Neural crest cell (in vitro differentiated cells): ENCODE data around the gene KLF1. TPM values are rescaled to one million over a fixed set of nuclear protein-coding genes. Genes with fewer than 3 reads are reported as not detected.

Experiments used
- DNase-seq: peaks from one replicate; pipeline ENCODE4 v3.0.0; 2021; ENCODE audit warnings: low read depth, mixed read lengths, low spot score
- H3K27ac Mint-ChIP-seq: one replicate; pipeline ENCODE4 v1.8.0; 2021; ENCODE audit warnings: mild to moderate bottlenecking, mixed read lengths; ENCODE audit not compliant: unreplicated experiment
- H3K27me3 Mint-ChIP-seq: 2 replicates; pipeline ENCODE4 v1.8.0; 2021; ENCODE audit warnings: low read depth, mild to moderate bottlenecking, mixed read lengths
- H3K36me3 Mint-ChIP-seq: 2 replicates; pipeline ENCODE4 v1.8.0; 2021; ENCODE audit warnings: low read depth, mild to moderate bottlenecking, mixed read lengths
- H3K4me1 Mint-ChIP-seq: 2 replicates; pipeline ENCODE4 v1.8.0; 2021; ENCODE audit warnings: mixed read lengths
- H3K4me3 Mint-ChIP-seq: one replicate; pipeline ENCODE4 v1.8.0; 2021; ENCODE audit warnings: mild to moderate bottlenecking, mixed read lengths
- H3K9me3 Mint-ChIP-seq: 2 replicates; pipeline ENCODE4 v1.8.0; 2021; ENCODE audit warnings: mixed read lengths
- total RNA-seq: library from RNA; stranded (reverse); gene quantifications from 2 replicates; pipeline ENCODE4 v1.2.1, GENCODE V29; 2021
- TF ChIP-seq, protein P1 (sequence below): fragments of 200-600 bp; sonication (generic); conservative IDR thresholded peaks from 2 replicates; pipeline ENCODE4 v1.5.0; 2021; ENCODE audit warnings: antibody characterized with exemption, mild to moderate bottlenecking

Gene KLF1
- total RNA-seq, 1 donor from 2014 or later: not detected

DNA sequence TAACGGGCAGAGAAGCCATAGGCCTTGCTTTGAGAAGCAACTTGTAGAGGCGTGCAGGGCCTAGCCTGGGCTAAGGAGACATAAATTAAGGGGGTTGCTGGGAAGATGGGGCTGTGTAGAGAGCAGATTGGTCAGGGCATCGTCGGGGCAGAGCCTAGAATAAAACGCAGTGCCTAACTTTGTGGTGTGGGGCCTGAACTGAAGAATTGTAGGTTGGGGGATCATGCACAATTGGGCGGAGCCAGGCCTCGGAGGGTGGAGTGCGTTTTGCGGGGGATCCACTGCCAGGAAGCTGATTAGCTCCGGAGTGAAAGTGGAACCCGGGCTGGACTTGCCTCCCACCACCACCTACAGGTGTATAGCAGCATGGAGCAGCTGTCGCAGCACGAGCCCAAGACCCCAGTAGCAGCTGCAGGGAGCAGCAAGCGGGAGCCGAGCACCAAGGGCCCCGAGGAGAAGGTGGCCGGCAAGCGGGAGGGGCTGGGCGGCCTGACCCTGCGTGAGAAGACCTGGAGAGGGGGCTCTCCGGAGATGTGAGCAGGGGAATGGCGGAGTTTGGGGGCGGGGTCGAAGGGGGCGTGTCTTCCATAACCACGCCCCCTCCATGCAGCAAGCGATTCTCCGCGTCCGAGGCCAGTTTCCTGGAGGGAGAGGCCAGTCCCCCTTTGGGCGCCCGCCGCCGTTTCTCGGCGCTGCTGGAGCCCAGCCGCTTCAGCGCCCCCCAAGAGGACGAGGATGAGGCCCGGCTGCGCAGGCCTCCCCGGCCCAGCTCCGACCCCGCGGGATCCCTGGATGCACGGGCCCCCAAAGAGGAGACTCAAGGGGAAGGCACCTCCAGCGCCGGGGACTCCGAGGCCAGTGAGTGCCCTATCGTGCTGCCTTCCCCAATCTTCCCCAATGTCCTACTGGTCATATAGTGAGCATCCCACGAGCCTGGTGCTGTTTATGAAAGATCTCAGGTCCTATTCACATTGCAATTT lies 19.6 kb downstream of the KLF1 start:
- TF ChIP-seq, protein P1, sequence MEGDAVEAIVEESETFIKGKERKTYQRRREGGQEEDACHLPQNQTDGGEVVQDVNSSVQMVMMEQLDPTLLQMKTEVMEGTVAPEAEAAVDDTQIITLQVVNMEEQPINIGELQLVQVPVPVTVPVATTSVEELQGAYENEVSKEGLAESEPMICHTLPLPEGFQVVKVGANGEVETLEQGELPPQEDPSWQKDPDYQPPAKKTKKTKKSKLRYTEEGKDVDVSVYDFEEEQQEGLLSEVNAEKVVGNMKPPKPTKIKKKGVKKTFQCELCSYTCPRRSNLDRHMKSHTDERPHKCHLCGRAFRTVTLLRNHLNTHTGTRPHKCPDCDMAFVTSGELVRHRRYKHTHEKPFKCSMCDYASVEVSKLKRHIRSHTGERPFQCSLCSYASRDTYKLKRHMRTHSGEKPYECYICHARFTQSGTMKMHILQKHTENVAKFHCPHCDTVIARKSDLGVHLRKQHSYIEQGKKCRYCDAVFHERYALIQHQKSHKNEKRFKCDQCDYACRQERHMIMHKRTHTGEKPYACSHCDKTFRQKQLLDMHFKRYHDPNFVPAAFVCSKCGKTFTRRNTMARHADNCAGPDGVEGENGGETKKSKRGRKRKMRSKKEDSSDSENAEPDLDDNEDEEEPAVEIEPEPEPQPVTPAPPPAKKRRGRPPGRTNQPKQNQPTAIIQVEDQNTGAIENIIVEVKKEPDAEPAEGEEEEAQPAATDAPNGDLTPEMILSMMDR: no peak
- peak overlapping the region; percentile 88 for H3K4me3 Mint-ChIP-seq
- peaks cover 10% of the 10 kb centered on the region for H3K36me3 Mint-ChIP-seq
- peaks cover 9% of the 10 kb centered on the region for H3K4me1 Mint-ChIP-seq
- H3K27me3 Mint-ChIP-seq: peaks cover 2% of the 10 kb centered on the region
- peak; percentile 85 for DNase-seq
- H3K27ac Mint-ChIP-seq: peak overlapping the region; percentile 62
- H3K9me3 Mint-ChIP-seq: peaks cover 6% of the 10 kb centered on the region

DNA sequence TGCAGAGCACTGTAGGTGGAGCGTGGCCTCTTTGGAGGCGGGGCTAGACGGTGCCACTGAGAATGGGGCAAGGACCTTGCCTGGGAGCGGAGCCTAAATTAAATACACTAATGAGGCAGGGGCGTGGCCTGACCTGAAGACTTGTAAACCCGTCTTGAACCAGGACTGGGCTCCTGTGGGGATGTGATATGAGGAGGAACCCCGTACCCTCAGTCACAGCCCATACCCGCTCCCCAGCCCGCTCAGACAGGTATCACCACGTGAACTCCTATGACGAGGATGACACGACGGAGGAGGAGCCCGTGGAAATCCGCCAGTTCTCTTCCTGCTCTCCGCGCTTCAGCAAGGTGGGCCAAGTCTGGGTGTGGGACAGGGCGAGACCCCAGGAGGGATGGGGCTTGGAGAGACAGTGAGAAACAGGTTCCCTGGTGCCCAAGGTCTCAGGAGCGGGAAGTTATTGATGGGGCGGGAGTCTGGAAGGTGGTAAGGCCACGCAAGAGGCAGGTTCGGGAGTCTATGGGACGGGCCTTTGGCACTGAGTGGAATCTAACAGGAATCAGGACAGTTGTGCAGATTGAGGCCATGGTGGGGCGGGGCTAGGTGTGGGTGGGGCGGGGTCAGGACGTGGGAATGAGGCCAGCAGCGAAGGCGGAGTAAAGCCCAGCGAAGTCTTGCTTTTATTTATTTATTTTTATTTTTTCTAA lies 20.4 kb downstream of the KLF1 start:
- TF ChIP-seq, protein P1: no peak
- DNase-seq: no peak
- peak overlapping the region; percentile 88 for H3K4me3 Mint-ChIP-seq
- no peaks in the 10 kb centered on the region for H3K9me3 Mint-ChIP-seq
- peaks cover 3% of the 10 kb centered on the region for H3K36me3 Mint-ChIP-seq
- H3K27me3 Mint-ChIP-seq: no peaks in the 10 kb centered on the region
- peaks cover 9% of the 10 kb centered on the region for H3K4me1 Mint-ChIP-seq
- no peak overlapping the region for H3K27ac Mint-ChIP-seq

DNA sequence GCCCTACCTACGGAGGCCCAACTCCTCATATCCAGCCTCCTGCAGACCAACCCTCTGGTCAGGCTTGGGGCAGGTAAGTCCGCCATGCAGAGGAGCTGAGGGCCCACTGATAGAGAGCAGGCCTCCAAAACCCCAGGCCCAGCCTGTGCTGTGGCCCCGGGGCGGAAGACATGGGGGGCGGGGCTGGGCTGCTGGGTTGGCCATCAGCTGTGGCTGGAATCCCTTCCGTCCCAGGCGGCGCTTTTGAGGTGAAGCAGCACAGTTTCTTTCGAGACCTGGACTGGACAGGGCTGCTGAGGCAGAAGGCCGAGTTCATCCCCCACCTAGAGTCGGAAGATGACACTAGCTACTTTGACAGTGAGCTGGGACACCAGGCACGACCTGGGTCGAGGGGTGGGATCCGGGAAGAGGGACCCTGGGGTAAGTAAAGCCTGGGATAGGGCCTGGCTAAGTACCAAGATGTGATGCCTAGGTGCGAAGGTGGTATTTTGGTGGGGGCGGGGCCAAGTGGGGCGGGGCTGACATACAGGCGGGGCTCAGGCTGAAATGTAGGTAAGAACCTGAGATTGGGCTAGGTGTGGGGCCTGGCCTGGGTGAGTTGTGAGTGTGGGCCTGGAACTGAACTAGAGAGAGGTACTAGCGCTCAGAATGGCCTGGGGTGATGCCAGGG lies 21.1 kb downstream of the KLF1 start:
- TF ChIP-seq, protein P1: no peak
- Mint-ChIP-seq H3K27ac (no peak overlapping the region), H3K4me3 (peak overlapping the region; percentile 41), H3K9me3 (no peaks in the 10 kb centered on the region), H3K27me3 (no peaks in the 10 kb centered on the region), H3K36me3 (peaks cover 3% of the 10 kb centered on the region), H3K4me1 (peaks cover 9% of the 10 kb centered on the region)
- no peak for DNase-seq

DNA sequence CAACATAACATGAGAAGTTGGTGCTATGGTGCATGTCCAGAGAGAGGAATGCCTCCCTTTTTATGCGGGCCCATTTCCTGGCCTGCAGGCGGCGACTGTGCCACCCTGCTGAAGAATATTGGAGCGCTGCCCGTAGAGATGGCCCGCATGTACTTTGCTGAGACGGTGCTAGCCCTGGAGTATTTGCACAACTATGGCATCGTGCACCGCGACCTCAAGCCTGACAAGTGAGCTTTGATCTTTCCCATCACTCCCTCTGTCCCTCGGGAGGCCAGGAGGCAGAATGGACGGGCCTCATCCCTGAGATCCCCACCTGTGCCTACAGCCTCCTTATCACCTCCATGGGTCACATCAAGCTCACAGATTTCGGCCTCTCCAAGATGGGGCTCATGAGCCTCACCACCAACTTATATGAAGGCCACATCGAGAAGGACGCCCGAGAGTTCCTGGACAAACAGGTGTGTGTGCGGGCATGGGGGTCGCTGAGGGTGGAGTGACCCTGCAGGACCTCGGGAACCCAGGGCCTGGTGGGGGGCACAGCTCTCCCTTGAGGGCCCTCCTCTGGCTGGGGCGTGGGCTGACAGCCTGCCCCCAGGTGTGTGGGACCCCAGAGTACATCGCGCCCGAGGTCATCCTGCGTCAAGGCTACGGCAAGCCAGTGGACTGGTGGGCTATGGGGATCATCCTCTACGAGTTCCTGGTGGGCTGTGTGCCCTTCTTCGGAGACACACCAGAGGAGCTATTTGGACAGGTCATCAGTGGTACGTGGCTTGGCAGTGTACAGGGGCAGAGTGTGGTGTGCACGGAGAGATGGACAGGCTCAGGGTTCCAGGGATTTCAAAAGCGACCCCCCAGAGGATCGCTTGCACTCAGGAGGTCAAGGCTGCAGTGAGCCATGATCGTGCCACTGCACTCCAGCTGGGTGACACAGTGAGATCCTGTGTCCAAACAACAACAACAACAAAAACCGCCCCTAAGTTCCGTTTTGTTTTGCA lies 22.0 kb downstream of the KLF1 start:
- no peak for DNase-seq
- Mint-ChIP-seq H3K9me3 (no peaks in the 10 kb centered on the region), H3K4me3 (peak overlapping the region; percentile 41), H3K36me3 (peaks cover 3% of the 10 kb centered on the region), H3K27me3 (no peaks in the 10 kb centered on the region), H3K27ac (no peak overlapping the region), H3K4me1 (peaks cover 9% of the 10 kb centered on the region)
- TF ChIP-seq, protein P1: no peak
